Suprapubic skin (tissue), 4 donors: ENCODE measurements around the gene PPP2R2B. TPM values are rescaled to one million over a fixed set of nuclear protein-coding genes. Genes with fewer than 3 reads are reported as not detected.

Experiments
- DNase-seq, 2 donors: peaks; one replicate each; pipeline ENCODE4 v3.0.0-alpha.2; 2019; ENCODE audit warnings: low spot score in 2 of 2
- H3K27ac ChIP-seq: fragments of 200-600 bp; sonication (generic); one replicate; pipeline ENCODE4 v1.5.1; 2019
- H3K27me3 ChIP-seq: fragments of 200-600 bp; sonication (generic); one replicate; pipeline ENCODE4 v1.5.1; 2019
- H3K36me3 ChIP-seq: fragments of 200-600 bp; sonication (generic); one replicate; pipeline ENCODE4 v1.5.1; 2019
- H3K4me1 ChIP-seq: fragments of 200-600 bp; sonication (generic); one replicate; pipeline ENCODE4 v1.5.1; 2019
- H3K4me3 ChIP-seq: fragments of 200-600 bp; sonication (generic); one replicate; pipeline ENCODE4 v1.5.1; 2019; ENCODE audit warnings: mild to moderate bottlenecking
- H3K9me3 ChIP-seq: fragments of 200-600 bp; sonication (generic); one replicate; pipeline ENCODE4 v1.5.1; 2019
- CTCF ChIP-seq, 2 donors: fragments of 200-600 bp in 1 of 2; fragments of 450-650 bp in 1 of 2; sonication (generic) in 1 of 2; IDR thresholded peaks; one replicate each; pipeline ENCODE4 v1.5.1; 2016 to 2019; ENCODE audit warnings: antibody characterized with exemption in 2 of 2, mild to moderate bottlenecking in 1 of 2, moderate library complexity in 1 of 2
- EP300 ChIP-seq: sonication (generic); formaldehyde crosslinking; IDR thresholded peaks from one replicate; pipeline ENCODE4 v1.6.1; 2017; ENCODE audit warnings: antibody characterized with exemption
- POLR2A ChIP-seq, 2 donors: fragments of 450-650 bp; IDR thresholded peaks; one replicate each; pipeline ENCODE4 v1.6.1; 2017; ENCODE audit warnings: antibody characterized with exemption in 2 of 2, mild to moderate bottlenecking in 2 of 2, moderate library complexity in 2 of 2
- POLR2AphosphoS5 ChIP-seq, 3 donors: sonication (generic); formaldehyde crosslinking; IDR thresholded peaks; one replicate each; pipeline ENCODE4 v1.6.1; 2017; ENCODE audit warnings: antibody characterized with exemption in 3 of 3
- WGBS: methylation state at CpG from one replicate; pipeline ENCODE4 v1.1.5; 2018; 5-methylcytosine and 5-hydroxymethylcytosine counted together
- total RNA-seq, 4 donors: library from RNA; depleted of rRNA; stranded (reverse); fragments of >200 nt; gene quantifications; one replicate each; pipeline ENCODE4 v1.1.0, GENCODE V29; 2016

The PPP2R2B gene
- total RNA-seq, 4 donors from 2014 or later = 1.2 to 6.4 (median 3.8) TPM

- no peaks in the 10 kb centered on the region for H3K27me3 ChIP-seq
- WGBS = 83% methylated on average over 2 of the region's 2 CpGs
These were observed 11.5 kb upstream of the PPP2R2B start for GRCh38 chr5:146890066-146890465.

GRCh38 chr5:146889169-146889568, 10.6 kb upstream of the PPP2R2B start:
- Histone ChIP-seq H3K9me3 (no peaks in the 10 kb centered on the region), H3K27me3 (no peaks in the 10 kb centered on the region), H3K36me3 (no peaks in the 10 kb centered on the region), H3K4me1 (no peaks in the 10 kb centered on the region), H3K4me3 (no peak overlapping the region), H3K27ac (no peak overlapping the region)
- TF ChIP-seq CTCF (IDR thresholded peaks at IDR 0.05) (no peak), POLR2A (IDR thresholded peaks at IDR 0.05) (no peak), POLR2AphosphoS5 (IDR thresholded peaks at IDR 0.05) (no peak), EP300 (no peak)
- DNase-seq = no peak
- 55% methylated on average over 1 of the region's 1 CpG for WGBS

More at GRCh38 chr5:146890066-146890465, 11.5 kb upstream of the PPP2R2B start:
- DNase-seq = no peak
- TF ChIP-seq CTCF (IDR thresholded peaks at IDR 0.05) = no peak
- TF ChIP-seq POLR2AphosphoS5 (IDR thresholded peaks at IDR 0.05) = no peak
- TF ChIP-seq EP300 = no peak
- no peak for TF ChIP-seq POLR2A (IDR thresholded peaks at IDR 0.05)
- Histone ChIP-seq H3K4me3 (no peak overlapping the region), H3K36me3 (no peaks in the 10 kb centered on the region), H3K9me3 (no peaks in the 10 kb centered on the region), H3K4me1 (no peaks in the 10 kb centered on the region), H3K27ac (no peak overlapping the region)

GRCh38 chr5:146888351-146888978, 9.9 kb upstream of the PPP2R2B start:
- Histone ChIP-seq H3K27ac (no peak overlapping the region), H3K36me3 (no peaks in the 10 kb centered on the region), H3K4me3 (no peak overlapping the region), H3K4me1 (no peaks in the 10 kb centered on the region), H3K27me3 (peaks cover under 1% of the 10 kb centered on the region), H3K9me3 (no peaks in the 10 kb centered on the region)
- 39% methylated on average over 3 of the region's 3 CpGs for WGBS
- DNase-seq = no peak
- no peak for TF ChIP-seq EP300
- no peak for TF ChIP-seq POLR2A (IDR thresholded peaks at IDR 0.05)
- TF ChIP-seq POLR2AphosphoS5 (IDR thresholded peaks at IDR 0.05) = no peak
- no peak for TF ChIP-seq CTCF (IDR thresholded peaks at IDR 0.05)

GRCh38 chr5:146884066-146884626, 5.6 kb upstream of the PPP2R2B start:
- no peak for DNase-seq
- WGBS = 66% methylated on average over 5 of the region's 5 CpGs
- Histone ChIP-seq H3K27me3 (peaks cover 10% of the 10 kb centered on the region), H3K4me3 (no peak overlapping the region), H3K4me1 (no peaks in the 10 kb centered on the region), H3K36me3 (no peaks in the 10 kb centered on the region), H3K27ac (no peak overlapping the region), H3K9me3 (no peaks in the 10 kb centered on the region)
- TF ChIP-seq POLR2AphosphoS5 (IDR thresholded peaks at IDR 0.05) (no peak), POLR2A (IDR thresholded peaks at IDR 0.05) (no peak), EP300 (no peak), CTCF (IDR thresholded peaks at IDR 0.05) (no peak)

- Histone ChIP-seq H3K4me1 (peaks cover 4% of the 10 kb centered on the region), H3K27me3 (peaks cover 17% of the 10 kb centered on the region), H3K27ac (no peak overlapping the region), H3K36me3 (no peaks in the 10 kb centered on the region), H3K4me3 (no peak overlapping the region), H3K9me3 (no peaks in the 10 kb centered on the region)
- WGBS = 40% methylated on average over 2 of the region's 2 CpGs
- TF ChIP-seq POLR2AphosphoS5 (IDR thresholded peaks at IDR 0.05) (no peak), EP300 (no peak), POLR2A (IDR thresholded peaks at IDR 0.05) (no peak), CTCF (IDR thresholded peaks at IDR 0.05) (no peak)
- DNase-seq = no peak
These were observed 5.0 kb upstream of the PPP2R2B start for GRCh38 chr5:146883511-146883910.
